Measurements from ENCODE around the gene TRH. TPM values are rescaled to one million over a fixed set of nuclear protein-coding genes. Genes with fewer than 3 reads are reported as not detected.

TRH gene
- total RNA-seq, 4 donors from 2014 or later, result 0.33 TPM; not detected in 3

GRCh38 chr3:129979905-129980304 lies 5.4 kb downstream of the TRH start:
- no peak overlapping the region for H3K27ac ChIP-seq (replicated peaks in 1 of 4)
- no peaks in the 10 kb centered on the region for H3K9me3 ChIP-seq
- H3K36me3 ChIP-seq, result no peaks in the 10 kb centered on the region
- TF ChIP-seq POLR2A (IDR thresholded peaks at IDR 0.05; ENCODE audit: low read depth), result no peak
- TF ChIP-seq EP300 (IDR thresholded peaks at IDR 0.05), result no peak
- TF ChIP-seq POLR2AphosphoS5 (IDR thresholded peaks at IDR 0.05), result no peak
- TF ChIP-seq CTCF (IDR thresholded peaks at IDR 0.05), result no peak
- DNase-seq (ENCODE audit: extremely low spot score), result no peak
- H3K27me3 ChIP-seq, result peaks cover 4 to 56% (median 26%) of the 10 kb centered on the region in 4 donors
- intact Hi-C loops (cut with DNase I), result no loop called here
- 91% methylated on average over 5 of the region's 5 CpGs for WGBS
- peaks cover 9 to 13% (median 11%) of the 10 kb centered on the region in 4 donors for H3K4me1 ChIP-seq
- H3K4me3 ChIP-seq, result no peak overlapping the region

- Histone ChIP-seq H3K36me3 (no peaks in the 10 kb centered on the region), H3K27ac (replicated peaks in 1 of 4) (no peak overlapping the region), H3K4me3 (no peak overlapping the region), H3K9me3 (no peaks in the 10 kb centered on the region), H3K4me1 (no peaks in the 10 kb centered on the region), H3K27me3 (peaks cover 0 to 21% (median 0%) of the 10 kb centered on the region in 4 donors)
- intact Hi-C loops (cut with DNase I), result no loop called here
- 78% methylated on average over 8 of the region's 8 CpGs for WGBS
- DNase-seq (ENCODE audit: extremely low spot score), result no peak
- TF ChIP-seq POLR2AphosphoS5 (IDR thresholded peaks at IDR 0.05), result no peak
- no peak for TF ChIP-seq POLR2A (IDR thresholded peaks at IDR 0.05; ENCODE audit: low read depth)
- TF ChIP-seq EP300 (IDR thresholded peaks at IDR 0.05), result no peak
Observed at GRCh38 chr3:129983561-129983960, 9.0 kb downstream of the TRH start.

- 100% methylated on average over 2 of the region's 2 CpGs for WGBS
- intact Hi-C loops (cut with DNase I), result no loop called here
- Histone ChIP-seq H3K4me3 (no peak overlapping the region), H3K4me1 (no peaks in the 10 kb centered on the region), H3K9me3 (no peaks in the 10 kb centered on the region), H3K27me3 (peaks cover 0 to 15% (median 0%) of the 10 kb centered on the region in 4 donors), H3K27ac (replicated peaks in 1 of 4) (no peak overlapping the region), H3K36me3 (no peaks in the 10 kb centered on the region)
- no peak for DNase-seq (ENCODE audit: extremely low spot score)
- TF ChIP-seq POLR2AphosphoS5 (IDR thresholded peaks at IDR 0.05) (no peak), CTCF (IDR thresholded peaks at IDR 0.05) (no peak), EP300 (IDR thresholded peaks at IDR 0.05) (no peak), POLR2A (IDR thresholded peaks at IDR 0.05; ENCODE audit: low read depth) (no peak)
Observed at GRCh38 chr3:129984125-129984524, 9.6 kb downstream of the TRH start.

- H3K27ac ChIP-seq (replicated peaks in 1 of 4), result no peak overlapping the region
- TF ChIP-seq POLR2AphosphoS5 (IDR thresholded peaks at IDR 0.05) (no peak), EP300 (IDR thresholded peaks at IDR 0.05) (no peak), POLR2A (IDR thresholded peaks at IDR 0.05; ENCODE audit: low read depth) (no peak), CTCF (IDR thresholded peaks at IDR 0.05) (no peak)
- H3K27me3 ChIP-seq, result peaks cover 0 to 6% (median 0%) of the 10 kb centered on the region in 4 donors
- no peak for DNase-seq (ENCODE audit: extremely low spot score)
- H3K36me3 ChIP-seq, result no peaks in the 10 kb centered on the region
- no peaks in the 10 kb centered on the region for H3K9me3 ChIP-seq
- intact Hi-C loops (cut with DNase I), result no loop called here
- WGBS, result 90% methylated on average over 14 of the region's 14 CpGs
- H3K4me3 ChIP-seq, result no peak overlapping the region
- no peaks in the 10 kb centered on the region for H3K4me1 ChIP-seq
Observed at GRCh38 chr3:129985113-129985512, 10.6 kb downstream of the TRH start.

GRCh38 chr3:129988429-129988828 lies 13.9 kb downstream of the TRH start:
- no peak for DNase-seq (ENCODE audit: extremely low spot score)
- Histone ChIP-seq H3K4me3 (no peak overlapping the region), H3K9me3 (peaks cover 0 to 7% (median 0%) of the 10 kb centered on the region in 4 donors), H3K27me3 (no peaks in the 10 kb centered on the region), H3K4me1 (no peaks in the 10 kb centered on the region), H3K36me3 (no peaks in the 10 kb centered on the region), H3K27ac (replicated peaks in 1 of 4) (no peak overlapping the region)
- intact Hi-C loops (cut with DNase I), result no loop called here
- TF ChIP-seq POLR2AphosphoS5 (IDR thresholded peaks at IDR 0.05) (no peak), POLR2A (IDR thresholded peaks at IDR 0.05; ENCODE audit: low read depth) (no peak), CTCF (IDR thresholded peaks at IDR 0.05) (no peak), EP300 (IDR thresholded peaks at IDR 0.05) (no peak)
- 73% methylated on average over 10 of the region's 10 CpGs for WGBS

Data from esophagus muscularis mucosa (tissue), 4 donors.